ENCODE measurements around the gene CHD2. TPM values are rescaled to one million over a fixed set of nuclear protein-coding genes. Genes with fewer than 3 reads are reported as not detected.
A peak's percentile ranks its signal among the peaks of the same experiment; 100 is the strongest.

Gene CHD2
- total RNA-seq, 1 experiment from 2014 or later: 120 TPM

DNA sequence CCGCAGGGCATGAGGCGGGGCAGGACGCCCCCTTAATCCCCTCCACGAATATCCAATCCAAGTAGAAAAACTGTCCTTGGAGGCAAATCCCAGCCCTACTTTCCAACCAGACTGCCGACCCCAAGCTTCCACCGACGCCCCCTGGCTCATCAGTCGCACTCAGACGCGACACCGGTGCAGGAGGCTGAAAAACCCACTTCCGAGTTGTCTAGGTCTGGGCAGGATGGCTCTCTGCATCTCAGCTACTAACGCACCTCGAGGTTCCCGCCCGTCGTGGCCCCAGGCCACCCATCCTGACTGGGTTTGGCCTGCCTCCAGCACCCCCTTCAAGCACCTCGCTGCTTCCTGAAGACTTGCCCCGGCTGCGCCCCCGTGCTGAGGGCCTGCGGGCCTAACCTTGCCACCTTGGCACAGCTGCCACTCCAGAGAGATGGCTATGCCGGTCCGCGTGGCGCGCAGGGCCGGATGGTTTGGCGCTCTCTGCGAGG is 173.4 kb downstream of the CHD2 start:
- intact Hi-C loops (cut with micrococcal nuclease; ENCODE audit: unreplicated experiment): loop anchor here (2.0 to 5.0 kb wide), 2 partner anchors 43 to 271 kb away; no protein-coding TSS in a partner anchor
- Histone ChIP-seq H3K36me3 (ENCODE audit: low read depth) (no peaks in the 10 kb centered on the region), H2AFZ (0 out of 2 replicates have a peak overlapping the region, but pooled peaks have one; percentile 58), H3F3A (ENCODE audit: insufficient read depth, low read depth) (peaks cover 8% of the 10 kb centered on the region; the same call in 1 of the 2 replicates), H3K9me3 (ENCODE audit: insufficient read depth, low read depth) (no peaks in the 10 kb centered on the region), H3K27me3 (ENCODE audit: insufficient read depth, low read depth) (peaks cover 25% of the 10 kb centered on the region), H3K9me2 (ENCODE audit: insufficient read depth) (no peaks in the 10 kb centered on the region), H3K4me2 (peak overlapping the region; percentile 97), H3K79me2 (ENCODE audit: low read depth) (no peaks in the 10 kb centered on the region), H3K4me1 (replicated peaks; ENCODE audit: insufficient read depth) (peaks cover 9% of the 10 kb centered on the region), H3K27ac (no peak overlapping the region), H4K20me1 (ENCODE audit: insufficient read depth) (no peaks in the 10 kb centered on the region), H3K4me3 (peak overlapping the region; percentile 79; the same call in 1 of the 2 replicates)
- DNase-seq: peak in 1 of 2 experiments; percentile 6
- CTCF ChIA-PET: interaction anchor here (1.2 kb wide), 1 partner anchor 36 kb away, joined by 3 read pairs; no protein-coding TSS in a partner anchor
- TF ChIP-seq, protein P1, sequence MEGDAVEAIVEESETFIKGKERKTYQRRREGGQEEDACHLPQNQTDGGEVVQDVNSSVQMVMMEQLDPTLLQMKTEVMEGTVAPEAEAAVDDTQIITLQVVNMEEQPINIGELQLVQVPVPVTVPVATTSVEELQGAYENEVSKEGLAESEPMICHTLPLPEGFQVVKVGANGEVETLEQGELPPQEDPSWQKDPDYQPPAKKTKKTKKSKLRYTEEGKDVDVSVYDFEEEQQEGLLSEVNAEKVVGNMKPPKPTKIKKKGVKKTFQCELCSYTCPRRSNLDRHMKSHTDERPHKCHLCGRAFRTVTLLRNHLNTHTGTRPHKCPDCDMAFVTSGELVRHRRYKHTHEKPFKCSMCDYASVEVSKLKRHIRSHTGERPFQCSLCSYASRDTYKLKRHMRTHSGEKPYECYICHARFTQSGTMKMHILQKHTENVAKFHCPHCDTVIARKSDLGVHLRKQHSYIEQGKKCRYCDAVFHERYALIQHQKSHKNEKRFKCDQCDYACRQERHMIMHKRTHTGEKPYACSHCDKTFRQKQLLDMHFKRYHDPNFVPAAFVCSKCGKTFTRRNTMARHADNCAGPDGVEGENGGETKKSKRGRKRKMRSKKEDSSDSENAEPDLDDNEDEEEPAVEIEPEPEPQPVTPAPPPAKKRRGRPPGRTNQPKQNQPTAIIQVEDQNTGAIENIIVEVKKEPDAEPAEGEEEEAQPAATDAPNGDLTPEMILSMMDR (conservative IDR thresholded peaks at IDR 0.05): no peak
- no peak for TF ChIP-seq EZH2 (IDR thresholded peaks at IDR 0.05; ENCODE audit: low read depth)
- BruUV-seq (replicated peaks): no TSS peak
- POLR2A ChIA-PET (ENCODE audit: unreplicated experiment): no interaction called here

DNA sequence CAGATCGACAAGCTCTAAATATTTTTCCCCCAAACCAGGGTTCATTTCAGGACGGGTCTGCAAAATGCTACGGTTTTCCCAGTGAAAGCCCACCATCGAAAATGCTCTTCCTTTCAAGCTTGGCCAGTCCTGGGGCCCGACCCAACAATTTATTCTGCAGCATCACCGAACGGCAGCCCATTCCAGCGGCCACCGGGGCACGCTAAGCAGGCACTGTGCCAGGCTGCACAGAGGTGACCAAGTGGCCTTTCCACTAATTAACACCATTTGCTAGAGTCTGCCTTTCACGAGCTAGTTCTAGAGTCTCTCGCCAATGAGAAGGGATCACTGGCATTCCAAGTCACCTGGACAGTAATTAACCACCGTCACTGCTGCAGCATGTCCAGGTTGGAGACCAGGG is 174.5 kb downstream of the CHD2 start:
- Histone ChIP-seq H3K36me3 (ENCODE audit: low read depth) (no peaks in the 10 kb centered on the region), H3K79me2 (ENCODE audit: low read depth) (no peaks in the 10 kb centered on the region), H3K27me3 (ENCODE audit: insufficient read depth, low read depth) (peaks cover 36% of the 10 kb centered on the region), H3F3A (ENCODE audit: insufficient read depth, low read depth) (peaks cover 8% of the 10 kb centered on the region; the same call in 1 of the 2 replicates), H4K20me1 (ENCODE audit: insufficient read depth) (no peaks in the 10 kb centered on the region), H3K4me1 (replicated peaks; ENCODE audit: insufficient read depth) (peaks cover 9% of the 10 kb centered on the region), H3K4me3 (no peak overlapping the region), H3K27ac (no peak overlapping the region), H3K4me2 (no peak overlapping the region), H2AFZ (no peak overlapping the region), H3K9me3 (ENCODE audit: insufficient read depth, low read depth) (no peaks in the 10 kb centered on the region), H3K9me2 (ENCODE audit: insufficient read depth) (no peaks in the 10 kb centered on the region)
- no peak for DNase-seq
- no TSS peak for BruUV-seq (replicated peaks)
- TF ChIP-seq EZH2 (IDR thresholded peaks at IDR 0.05; ENCODE audit: low read depth): no peak
- TF ChIP-seq, protein P1 (conservative IDR thresholded peaks at IDR 0.05): no peak
- intact Hi-C loops (cut with micrococcal nuclease; ENCODE audit: unreplicated experiment): loop anchor here (5.0 kb wide), 1 partner anchor 272 kb away; no protein-coding TSS in a partner anchor
- ChIA-PET POLR2A (ENCODE audit: unreplicated experiment) (no interaction called here), CTCF (interaction anchor here (0.6 kb wide), 2 partner anchors 9 to 277 kb away, joined by 6 to 18 read pairs; no protein-coding TSS in a partner anchor)

DNA sequence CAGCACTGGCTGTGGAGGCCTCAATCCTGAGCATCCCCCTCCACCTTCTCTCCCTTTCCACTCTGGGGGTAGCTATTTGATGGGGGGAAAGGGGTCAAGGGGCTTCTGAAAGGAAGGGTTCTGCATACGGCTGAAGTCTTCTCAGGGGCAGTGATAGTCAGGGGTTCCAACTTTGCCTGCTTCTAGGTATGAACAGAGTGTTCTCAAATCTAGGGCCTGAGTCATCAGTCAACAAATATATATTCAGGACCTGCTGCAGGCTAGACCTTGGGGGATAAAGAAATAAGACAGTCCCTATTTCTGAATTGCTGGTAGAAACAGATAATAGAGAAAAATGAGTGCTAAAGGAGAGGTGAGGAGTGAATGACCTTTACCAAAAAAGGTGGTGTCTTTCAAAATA is 176.1 kb downstream of the CHD2 start:
- peaks cover 50% of the 10 kb centered on the region for H3K27me3 ChIP-seq (ENCODE audit: insufficient read depth, low read depth)
- no peaks in the 10 kb centered on the region for H3K9me2 ChIP-seq (ENCODE audit: insufficient read depth)
- BruUV-seq (replicated peaks): no TSS peak
- DNase-seq: no peak
- peaks cover 8% of the 10 kb centered on the region; the same call in 1 of the 2 replicates for H3F3A ChIP-seq (ENCODE audit: insufficient read depth, low read depth)
- no peak overlapping the region for H2AFZ ChIP-seq
- ChIA-PET CTCF (no interaction called here), POLR2A (ENCODE audit: unreplicated experiment) (no interaction called here)
- peaks cover 8% of the 10 kb centered on the region for H3K4me1 ChIP-seq (replicated peaks; ENCODE audit: insufficient read depth)
- H4K20me1 ChIP-seq (ENCODE audit: insufficient read depth): no peaks in the 10 kb centered on the region
- H3K79me2 ChIP-seq (ENCODE audit: low read depth): no peaks in the 10 kb centered on the region
- no peak overlapping the region for H3K27ac ChIP-seq
- H3K9me3 ChIP-seq (ENCODE audit: insufficient read depth, low read depth): no peaks in the 10 kb centered on the region
- H3K4me3 ChIP-seq: no peak overlapping the region
- no peak overlapping the region for H3K4me2 ChIP-seq
- intact Hi-C loops (cut with micrococcal nuclease; ENCODE audit: unreplicated experiment): no loop called here
- H3K36me3 ChIP-seq (ENCODE audit: low read depth): no peaks in the 10 kb centered on the region
- TF ChIP-seq, protein P1 (conservative IDR thresholded peaks at IDR 0.05): no peak
- no peak for TF ChIP-seq EZH2 (IDR thresholded peaks at IDR 0.05; ENCODE audit: low read depth)
